GM19023 (cell line): ENCODE results near the gene KRT78.
"Not testable (repeated sequence)": the region's sequence is repeated elsewhere in the genome, so short reads cannot be mapped to it uniquely, and the experiment has no call there.

Experiments
- ATAC-seq: cut with Tn5 transposase; IDR thresholded peaks from one replicate; pipeline ENCODE4 v1.9.1; 2021; ENCODE audit warnings: mild to moderate bottlenecking, moderate library complexity; ENCODE audit not compliant: unreplicated experiment

KRT78 gene

DNA sequence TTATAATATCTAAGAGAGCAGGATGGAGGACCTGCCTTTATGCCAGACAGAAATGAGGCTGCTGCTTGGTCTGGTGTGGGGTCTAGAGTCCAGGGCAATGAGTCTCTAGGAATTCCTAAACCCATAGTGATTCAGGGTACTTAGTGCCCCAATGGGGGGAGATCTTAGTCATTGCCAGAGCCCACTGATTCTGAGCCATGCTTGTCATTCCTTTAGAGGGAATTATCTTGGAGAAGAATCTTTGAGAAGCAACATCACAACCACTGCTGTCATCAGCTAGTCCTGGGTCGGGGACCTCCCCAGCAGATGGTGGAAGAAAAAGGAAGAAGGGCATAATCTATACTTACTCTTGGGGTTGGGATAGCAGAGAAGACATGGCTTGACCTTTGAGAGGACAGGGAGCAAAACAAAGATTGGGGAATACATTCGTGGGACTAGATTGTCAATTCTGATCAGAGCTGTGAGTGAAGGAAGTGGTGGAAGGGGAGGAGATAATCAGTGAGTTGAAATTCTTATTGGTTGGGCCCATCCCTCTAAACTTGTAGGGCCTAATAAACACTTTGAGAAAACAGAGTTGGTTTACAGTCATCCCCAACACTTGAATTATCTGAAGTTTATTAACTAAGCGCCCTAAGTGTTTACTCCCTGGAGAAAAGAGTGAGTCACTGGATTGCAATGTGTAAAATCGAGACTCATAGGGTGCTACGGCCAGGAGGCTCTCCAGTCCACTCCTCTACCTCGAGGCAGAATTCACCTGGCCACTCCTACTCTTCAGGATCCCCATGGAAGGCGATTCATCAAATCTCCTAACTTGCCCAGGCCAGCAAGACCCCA, 49.9 kb downstream of the KRT78 start:
- ATAC-seq: no peak

DNA sequence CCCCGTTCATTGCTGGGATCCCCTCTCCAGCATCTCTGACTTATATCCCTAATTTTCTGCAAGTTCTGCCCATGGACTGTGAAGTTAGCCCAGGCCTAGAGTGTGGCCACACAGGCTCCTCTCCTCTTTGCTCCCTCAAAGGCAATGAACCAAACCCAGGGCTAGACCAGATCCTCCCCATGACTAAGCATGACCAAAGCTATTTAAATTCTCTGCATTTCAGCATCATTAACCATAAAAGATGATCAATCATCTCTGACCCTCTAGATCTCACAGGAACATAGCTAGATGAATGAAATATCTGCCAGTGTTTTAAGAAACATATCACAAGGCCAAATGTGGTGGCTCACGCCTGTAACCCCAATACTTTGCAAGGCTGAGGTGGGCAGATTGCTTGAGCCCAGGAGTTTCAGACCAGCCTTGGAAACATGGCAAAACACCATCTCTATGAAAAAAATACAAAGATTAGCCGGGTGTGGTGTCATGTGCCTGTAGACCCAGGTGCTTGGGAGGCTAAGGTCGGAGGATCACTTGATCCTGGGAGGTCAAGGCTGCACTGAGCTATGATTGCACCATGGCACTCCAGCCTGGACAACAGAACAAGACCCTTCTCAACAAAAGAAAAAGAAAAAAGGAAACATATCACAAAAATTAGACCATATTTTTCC, 50.7 kb downstream of the KRT78 start:
- ATAC-seq: no peak

DNA sequence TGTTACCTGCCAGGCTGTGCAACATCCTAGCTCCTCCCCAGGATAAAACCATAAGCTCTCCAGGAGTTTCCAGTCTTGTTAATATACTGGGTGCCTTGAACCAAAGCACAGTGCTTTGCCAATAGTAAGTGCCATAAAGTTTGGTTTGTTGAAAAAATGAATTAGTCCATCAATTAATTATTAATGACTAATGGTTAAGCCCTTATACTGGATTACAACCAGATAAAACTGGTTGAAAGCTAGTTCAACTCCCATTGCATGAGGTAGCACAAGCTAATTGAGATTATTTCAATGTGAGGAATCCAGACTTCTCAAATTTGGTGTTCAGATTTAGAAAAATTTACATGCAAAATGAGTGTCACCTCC, 51.3 kb downstream of the KRT78 start:
- no peak for ATAC-seq

DNA sequence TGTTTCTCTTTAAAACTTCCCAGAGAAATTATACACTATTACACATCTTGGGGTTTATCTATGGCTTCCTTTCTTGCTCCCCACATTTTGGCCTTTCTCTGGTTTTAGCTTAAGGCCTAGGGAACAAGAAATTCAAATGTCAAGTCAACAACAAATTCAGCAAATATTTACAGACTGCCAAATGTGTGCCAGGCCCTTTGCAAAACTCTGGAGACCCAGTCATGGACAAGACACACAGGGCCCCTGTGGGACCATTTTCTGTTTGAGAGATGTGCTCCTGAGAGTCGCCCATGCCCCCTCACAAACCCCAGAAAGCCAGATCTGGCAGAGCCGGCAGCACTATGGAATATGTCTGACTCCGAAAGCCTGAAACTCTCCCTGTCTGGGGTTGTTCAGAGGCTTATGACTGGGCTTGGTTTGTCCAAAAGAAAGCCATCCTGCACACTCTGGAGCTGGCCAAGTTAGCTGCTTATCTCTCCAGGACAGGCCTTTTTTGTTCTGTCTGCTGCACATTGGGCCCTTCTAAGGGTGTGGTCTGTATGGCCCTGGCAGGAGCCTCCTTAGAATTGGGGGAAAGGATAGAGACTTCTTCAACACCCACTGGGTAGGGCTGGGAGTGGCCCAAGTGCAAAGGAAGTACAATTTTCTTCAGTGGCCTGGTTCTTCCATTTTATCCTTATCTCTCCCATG, 51.8 kb downstream of the KRT78 start:
- ATAC-seq: no peak

DNA sequence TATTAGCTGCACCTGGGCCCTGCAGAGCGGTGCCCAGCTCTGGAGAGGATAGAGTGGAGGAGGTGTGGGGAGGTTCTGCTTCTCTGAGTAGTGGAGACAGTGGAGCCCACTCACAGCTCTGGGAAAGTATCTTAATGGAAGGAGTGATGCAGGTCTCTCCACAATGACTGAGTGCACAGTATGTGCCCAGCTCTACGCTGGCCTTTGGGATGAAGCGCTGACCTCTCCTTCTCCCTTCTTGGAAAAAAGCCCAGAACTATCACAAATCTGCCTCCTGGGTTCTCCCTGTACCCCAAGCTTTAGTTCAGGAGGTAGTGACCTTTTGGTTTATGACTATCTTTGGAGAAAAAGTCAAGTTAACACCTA, 52.4 kb downstream of the KRT78 start:
- no peak for ATAC-seq

DNA sequence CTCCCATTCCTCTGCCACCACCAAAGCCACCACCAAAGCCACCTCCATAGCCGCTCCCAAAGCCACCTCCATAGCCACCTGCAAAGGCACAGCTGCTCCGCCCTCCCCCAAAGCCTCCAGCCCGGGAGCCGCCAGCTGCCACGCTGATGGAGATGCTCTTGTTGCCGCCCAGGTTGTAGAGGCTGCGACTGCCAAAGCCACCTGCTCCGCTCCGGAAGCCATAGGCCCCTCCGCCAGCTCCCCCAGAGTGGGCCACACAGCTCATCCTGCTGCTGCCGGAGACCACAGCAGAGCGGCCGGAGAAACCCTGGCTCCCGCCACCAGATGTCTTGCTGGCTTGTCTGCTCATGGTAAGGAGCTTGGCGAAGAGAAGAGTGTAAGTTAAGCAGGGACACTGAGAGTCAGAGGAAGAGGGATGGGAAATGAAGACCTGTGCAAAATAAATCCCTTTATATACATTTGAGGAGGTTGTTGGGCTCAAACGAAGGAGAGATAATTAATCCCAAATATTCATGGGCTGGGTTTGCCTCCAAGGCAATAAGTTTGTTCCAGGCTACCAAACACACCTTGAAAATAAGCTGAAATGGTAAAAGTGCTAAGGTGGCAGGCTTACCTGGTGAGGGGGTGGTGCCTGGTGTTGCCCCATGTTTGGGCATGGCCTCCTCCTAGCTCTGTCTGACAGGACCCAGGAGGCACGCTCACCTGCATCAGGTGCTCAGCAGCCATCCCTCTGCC, 52.9 kb downstream of the KRT78 start, which contains the start of gene KRT3:
Gene KRT3, minus strand, starts transcription at position 424 of the 735 bp plus-strand sequence. Its CDS starts 75 bp downstream, at position 349.
- ATAC-seq: no peak

DNA sequence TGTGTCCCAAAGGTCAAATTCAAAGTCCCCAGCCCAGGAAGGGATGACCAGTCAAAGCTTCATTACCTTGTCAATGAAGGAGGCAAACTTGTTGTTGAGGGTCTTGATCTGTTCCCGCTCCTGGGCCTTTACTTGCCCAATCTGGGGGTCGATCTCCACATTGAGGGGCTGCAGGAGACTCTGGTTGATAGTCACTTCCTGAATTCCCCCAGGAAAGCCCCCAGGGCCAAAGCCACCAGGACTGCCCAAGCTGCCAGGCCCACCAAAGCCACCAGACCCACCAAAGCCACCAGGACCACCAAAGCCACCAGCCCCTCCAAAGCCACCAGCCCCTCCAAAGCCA, 53.5 kb downstream of the KRT78 start:
- ATAC-seq: not testable (repeated sequence)

DNA sequence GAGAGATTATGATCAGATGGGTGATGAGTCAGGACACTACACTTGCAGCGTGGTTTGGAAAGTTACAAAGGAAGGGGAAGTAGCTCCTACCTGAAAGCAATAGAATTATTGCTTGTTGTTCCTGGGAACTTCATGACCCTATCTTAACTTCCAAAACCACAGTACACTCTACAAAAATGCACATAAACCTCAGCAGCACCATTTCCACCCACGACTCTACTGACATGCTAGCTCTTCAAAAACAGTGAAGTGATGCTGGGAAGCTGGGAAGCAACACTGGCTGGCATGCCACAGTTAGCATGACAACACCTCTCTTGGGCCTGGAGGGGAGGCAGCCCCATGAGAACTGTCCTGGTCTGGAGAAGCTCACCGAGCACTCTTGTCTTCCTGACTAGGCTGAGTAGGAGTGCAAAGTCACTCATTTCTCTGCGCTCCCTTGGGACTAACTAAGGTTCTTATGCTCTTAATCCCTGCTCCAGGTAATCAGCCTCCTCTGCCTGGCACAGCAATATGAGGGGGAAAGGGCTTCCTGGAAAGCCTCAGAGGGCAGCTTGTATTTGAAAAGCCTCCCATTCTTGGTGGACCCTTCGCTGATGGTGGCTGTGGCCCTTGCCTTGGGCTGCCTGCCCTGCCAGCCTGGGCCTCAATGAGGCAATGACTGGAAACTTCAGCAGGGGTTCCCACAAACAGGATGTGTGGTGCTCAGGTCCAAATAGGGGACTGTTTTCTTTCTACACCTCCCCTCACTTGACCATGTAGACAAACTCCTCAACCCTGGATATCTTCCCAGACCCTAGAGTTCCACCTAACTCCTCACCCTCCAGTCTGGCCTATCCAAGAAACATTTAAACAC, 54.1 kb downstream of the KRT78 start:
- no peak for ATAC-seq

DNA sequence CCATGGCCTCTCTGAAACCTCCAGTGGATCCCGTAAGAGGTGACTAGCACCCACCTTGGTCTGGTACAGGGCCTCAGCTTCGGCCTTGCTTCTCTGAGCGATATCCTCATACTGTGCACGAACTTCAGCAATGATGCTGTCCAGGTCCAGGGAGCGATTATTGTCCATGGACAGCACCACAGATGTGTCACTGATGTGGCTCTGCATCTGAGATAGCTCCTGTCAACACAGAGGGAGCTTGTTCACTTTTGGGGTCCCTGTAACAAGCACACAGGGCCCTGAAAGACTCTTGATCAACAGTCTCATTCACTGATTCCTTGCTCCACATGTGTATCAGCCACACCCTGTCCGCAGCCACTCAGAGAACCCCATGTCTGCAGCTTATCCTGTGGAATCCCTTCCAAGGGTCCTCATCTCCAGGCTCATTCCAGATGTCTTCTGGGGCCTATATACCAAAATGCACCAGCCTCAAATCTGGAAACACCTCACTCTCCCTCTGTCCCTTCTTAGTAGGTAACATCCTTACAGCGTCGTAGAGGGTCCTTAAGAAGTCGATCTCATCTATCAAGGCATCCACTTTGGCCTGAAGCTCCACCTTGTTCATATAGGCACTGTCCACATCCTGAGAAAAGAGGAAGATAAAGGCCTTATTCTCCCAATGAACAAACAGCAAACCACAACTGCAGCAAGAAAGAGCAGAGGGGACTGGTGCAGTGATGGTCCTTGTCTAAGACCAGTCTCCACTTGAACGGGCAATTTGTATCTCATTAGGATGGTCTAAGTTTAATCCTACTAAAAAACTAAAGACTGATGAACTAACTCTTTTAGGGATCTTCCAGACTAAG, 56.4 kb downstream of the KRT78 start:
- ATAC-seq: no peak

DNA sequence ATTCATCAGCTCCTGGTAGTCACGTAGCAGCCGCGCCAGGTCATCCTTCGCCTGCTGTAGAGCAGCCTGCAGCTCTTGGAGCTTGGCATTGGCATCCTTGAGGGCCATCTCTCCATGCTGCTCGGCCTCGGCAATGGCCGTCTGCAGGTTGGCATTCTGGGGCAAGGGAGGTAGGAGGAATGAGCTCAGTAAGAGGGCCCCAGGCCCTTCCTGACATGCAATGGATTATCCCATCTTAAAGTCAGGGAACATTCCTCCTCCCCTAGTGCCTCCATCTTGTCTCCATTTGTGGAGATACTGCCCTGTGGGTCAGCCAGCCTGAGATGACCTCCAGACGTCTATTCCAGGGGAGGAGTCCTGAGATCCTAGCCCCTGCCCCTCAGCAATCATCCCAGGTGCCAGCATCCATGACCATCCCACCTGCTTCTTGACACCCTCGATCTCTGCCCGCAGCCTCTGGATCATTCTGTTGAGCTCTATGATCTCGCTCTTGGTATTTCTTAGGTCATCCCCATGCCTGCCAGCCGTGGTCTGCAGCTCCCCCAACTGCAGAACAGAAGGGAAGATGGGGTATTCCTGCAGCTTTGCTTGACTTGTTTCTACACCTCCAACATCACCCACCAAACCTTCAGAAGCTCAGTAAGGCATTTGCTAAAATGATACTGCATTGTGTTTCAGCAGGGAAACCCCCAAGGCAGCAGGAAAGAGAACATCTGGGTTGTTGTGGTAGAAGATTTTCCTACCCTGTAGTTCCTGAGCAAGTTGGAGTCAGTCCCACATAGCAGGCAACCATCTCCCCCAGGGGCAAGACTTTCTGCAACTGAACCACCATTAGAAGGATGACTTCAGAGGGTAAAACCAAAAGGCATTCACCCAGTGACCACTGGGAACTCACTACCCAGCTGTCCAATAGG, 57.3 kb downstream of the KRT78 start:
- ATAC-seq: no peak

DNA sequence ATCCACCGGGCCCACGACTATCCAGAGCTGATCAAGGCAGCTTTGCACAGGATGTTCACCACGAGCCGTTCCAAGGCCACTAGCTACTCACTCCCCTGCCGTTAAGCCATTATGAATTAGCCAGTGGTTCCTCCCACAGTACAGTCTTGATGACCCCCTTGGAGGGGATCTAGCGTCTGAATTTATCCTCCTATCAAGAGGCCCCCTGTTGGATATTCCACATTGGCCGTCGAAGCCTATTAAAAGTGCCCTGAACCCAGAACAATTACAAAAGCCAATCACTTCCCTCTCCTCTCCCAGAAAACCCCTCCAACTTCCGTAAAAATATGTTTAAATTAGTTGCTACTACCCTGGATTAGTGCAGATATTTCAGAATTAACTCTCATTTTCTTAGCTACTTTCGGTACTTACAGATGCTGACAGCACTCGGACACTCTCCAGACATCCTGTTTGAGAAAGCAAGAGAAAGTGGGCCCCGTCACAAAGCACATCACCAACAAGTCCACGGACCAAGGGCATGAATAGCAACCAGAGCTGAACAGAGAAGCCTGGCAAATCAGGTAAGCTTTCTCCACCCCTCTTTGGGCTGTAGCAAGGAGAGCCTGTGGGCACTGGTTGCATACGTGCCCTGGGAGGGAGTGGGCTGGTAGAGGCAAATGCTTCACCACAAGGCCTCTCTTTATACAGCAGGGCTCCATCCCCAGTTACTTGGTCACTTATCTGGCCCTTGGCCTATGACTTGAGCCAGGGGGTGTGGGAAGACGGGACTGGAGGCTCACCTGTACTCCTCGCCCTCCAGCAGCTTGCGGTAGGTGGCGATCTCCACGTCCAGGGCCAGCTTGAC, 58.1 kb downstream of the KRT78 start:
- no peak for ATAC-seq

DNA sequence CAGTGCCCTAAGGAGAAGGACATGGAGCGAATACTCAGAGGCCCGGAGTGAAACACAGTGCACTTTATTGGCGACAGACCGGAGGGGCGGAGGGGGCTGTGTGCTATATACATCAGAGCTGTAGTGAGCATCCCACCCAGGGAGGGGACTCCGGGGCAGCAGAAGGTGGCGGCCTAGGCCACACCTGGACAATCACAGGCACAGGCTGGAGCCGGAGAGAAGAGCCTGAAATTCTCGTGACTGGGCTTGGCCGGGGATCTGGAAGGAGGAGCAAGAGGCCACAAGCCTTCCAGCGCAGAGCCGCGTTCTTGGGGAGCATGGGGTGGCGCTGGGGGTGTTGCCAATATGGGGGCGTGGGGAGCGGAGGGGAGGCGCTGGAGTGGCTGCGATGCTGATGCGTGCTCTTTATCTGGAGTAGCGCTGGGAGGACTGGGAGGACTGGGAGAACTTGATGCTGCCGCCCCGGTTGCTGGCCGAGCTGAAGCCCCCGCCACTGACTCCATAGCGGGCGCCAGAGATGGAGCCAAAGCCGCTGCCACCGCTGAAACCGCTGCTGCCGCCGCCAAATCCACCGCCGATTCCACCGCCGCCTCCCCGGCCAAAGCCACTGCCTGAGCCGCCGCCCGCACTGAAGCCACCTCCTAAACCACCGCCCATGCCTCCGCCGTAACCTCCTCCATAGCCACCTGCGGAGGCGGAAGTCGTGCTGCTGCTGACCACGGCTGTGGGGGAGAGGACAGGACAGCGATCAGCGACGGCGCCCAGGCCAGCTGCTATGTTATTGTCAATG, 59.0 kb downstream of the KRT78 start:
- no peak for ATAC-seq

DNA sequence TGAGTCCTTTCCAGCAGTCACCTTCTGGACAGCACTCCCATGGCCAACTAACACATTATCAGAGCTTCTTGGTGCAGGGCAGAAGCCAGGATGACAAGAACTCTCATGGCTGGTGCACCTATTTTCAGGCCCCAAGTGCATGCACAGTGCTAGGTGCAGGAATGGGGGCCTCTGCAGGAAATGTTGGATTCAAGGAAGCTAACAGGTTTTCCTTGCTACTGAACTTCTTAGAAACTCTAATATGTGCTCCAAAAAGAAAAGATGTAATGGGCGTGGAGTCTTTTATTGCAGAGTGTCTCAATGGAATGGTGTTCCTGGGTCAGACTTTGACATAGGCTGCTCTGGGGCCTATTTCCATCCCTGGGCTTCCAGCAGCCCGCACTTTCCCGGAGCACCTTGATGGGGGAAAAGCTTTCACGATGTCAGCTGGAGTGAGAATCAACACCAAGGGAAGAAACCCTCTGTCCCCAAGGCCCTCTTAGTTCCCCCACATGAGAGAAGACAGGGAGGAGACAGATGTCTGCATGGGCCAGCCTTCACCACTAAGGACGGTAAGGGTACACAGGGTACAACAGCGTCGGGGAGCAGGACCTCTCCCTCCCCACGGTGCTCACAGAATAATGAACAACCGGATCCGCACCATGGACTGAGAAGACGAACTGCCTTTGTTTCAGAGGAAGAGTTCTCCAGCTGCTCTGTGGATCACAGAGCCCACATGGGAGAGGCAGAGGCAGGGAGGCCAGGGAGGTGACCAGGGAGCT, 59.7 kb downstream of the KRT78 start:
- ATAC-seq: no peak

DNA sequence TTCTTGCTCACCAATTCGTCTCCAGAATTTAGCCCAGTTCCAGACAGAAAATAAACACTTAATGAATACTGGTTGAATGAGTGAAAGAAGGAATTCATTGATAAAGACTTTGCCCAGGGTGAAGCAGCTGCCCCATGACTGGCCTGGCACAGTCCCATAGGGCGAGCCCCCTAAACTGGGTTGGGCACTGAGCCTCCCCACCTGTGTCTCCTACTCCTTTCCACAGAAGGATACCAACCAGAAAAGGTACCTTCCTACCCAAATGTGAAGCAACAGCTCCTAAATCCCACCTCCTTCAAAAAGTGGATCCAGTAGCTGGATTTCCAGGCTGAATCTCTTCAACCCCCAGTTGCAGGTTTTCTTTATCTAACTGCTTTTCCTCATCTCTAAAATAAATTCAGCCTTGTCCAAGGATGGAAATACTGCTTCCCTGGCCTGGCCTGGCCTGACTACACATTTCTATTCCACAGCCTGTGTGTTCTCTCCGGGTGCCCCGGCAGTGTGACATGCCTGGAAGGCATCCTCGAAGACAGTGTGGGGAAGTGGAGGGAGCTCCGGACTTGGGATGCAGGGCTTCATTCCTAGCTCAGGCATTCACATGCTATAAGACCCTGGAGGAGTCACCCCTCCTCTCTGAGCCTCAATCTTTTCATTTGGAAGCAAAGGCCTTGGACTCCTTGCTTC, 60.5 kb downstream of the KRT78 start:
- no peak for ATAC-seq
